GM12891 (cell line): ENCODE results near the gene ADCY10.

ENCODE experiments used
- PAX5 ChIP-seq: IDR thresholded peaks from 2 replicates; pipeline ENCODE4 v1.6.1; 2011; ENCODE audit warnings: low read length, moderate library complexity, mild to moderate bottlenecking; ENCODE audit not compliant: insufficient read depth, severe bottlenecking
- POLR2A ChIP-seq: IDR thresholded peaks from 2 replicates; pipeline ENCODE4 v1.6.1; 2011; ENCODE audit warnings: low read depth, low read length, control low read depth
- POLR2AphosphoS5 ChIP-seq: IDR thresholded peaks from 2 replicates; pipeline ENCODE4 v1.6.1; 2011; ENCODE audit warnings: low read depth, low read length, control low read depth
- POU2F2 ChIP-seq: IDR thresholded peaks from 2 replicates; pipeline ENCODE4 v1.6.1; 2011; ENCODE audit warnings: low read depth, mild to moderate bottlenecking, control low read depth, low read length, moderate library complexity
- SPI1 ChIP-seq: IDR thresholded peaks from 2 replicates; pipeline ENCODE4 v1.6.1; 2011; ENCODE audit warnings: low read depth, low read length, control low read depth
- TAF1 ChIP-seq: IDR thresholded peaks from 2 replicates; pipeline ENCODE4 v1.6.1; 2011; ENCODE audit warnings: low read depth, low read length, control low read depth

DNA sequence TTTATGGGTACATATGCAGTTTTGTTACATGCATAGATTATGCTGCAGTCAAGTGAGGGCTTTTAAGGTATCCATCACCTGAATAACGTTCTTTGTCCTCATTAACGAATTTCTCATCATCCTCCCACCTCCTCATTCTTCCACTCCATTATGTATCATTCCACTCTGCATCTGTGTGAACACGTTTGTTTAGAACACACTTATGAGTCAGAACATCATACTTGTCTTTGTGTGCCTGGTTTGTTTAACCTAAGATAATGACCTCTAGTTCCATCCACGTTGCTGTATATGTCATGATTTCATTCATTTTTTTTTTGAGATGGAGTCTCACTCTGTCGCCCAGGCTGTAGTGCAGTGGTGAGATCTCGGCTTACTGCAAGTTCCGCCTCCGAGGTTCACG lies 29.6 kb upstream of the ADCY10 start:
- TF ChIP-seq POLR2AphosphoS5 (no peak), POLR2A (no peak), SPI1 (no peak), TAF1 (no peak), POU2F2 (no peak), PAX5 (no peak)
